Activated CD8-positive, alpha-beta memory T cell treated with anti-CD3 and anti-CD28 coated beads, Interleukin-2, amount 50 U/mL, for 1 hour (primary cell): ENCODE data around the gene COL9A2.

Experiments used
- DNase-seq: peaks from one replicate; pipeline ENCODE4 v3.0.0-alpha.2; 2020; ENCODE audit errors: extremely low read depth

COL9A2 gene

GRCh38 chr1:40303051-40303771, 13.9 kb downstream of the COL9A2 start:
- no peak for DNase-seq

DNA sequence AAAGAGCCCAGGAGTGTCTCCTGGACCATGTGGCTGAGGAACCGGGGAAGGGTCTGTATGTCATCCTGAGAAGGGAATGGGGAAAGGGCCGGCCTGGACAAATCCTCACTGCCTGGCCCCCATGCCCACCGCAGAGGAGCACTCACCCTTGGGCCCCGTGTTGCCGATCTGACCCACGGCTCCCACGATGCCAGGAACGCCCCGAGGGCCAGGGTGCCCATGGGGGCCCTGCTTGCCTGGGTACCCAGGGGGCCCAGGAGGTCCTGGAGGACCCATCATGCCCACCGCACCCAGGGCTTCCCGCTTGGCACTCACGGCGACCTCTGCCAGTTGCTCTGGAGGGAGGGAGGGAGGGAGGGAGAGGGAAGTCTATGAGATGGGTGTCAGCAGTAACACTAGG, 14.6 kb downstream of the COL9A2 start:
- no peak for DNase-seq

DNA sequence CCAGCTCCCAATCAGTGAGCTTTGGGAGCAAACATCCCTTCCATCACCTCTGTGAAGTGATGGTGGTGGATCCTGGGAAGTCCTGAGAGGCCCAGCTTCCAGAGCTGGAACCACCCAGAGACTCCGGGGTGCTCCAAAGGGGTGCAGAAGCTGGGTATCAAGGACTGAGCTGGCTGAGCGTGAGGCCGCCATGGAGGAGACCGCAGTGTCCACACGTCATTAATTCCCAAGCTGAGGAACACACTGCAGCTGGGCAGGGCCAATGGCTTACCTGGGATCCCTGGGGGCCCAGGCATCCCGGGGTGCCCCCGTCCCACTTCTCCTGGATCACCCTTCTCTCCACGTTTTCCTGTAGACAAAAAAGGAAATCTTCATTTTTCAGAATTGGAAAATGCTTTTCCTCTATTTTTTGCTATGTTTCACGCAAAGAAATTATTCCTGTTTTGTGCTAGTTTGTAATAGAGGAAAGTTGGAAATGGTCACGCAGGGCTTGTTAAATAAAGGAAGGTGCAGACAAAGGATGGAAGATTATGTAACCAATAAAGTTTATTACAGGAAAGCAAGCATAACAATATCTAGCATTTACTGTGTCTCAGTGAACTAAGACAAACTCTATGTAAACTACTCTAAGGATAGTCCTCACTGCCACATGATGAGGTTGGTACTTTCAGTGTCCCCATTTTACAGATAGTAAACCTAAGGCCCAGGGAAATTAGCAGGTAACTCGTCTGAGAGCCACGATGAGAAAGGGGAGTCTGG, 15.4 kb downstream of the COL9A2 start:
- DNase-seq: no peak

GRCh38 chr1:40301066-40301465, 16.0 kb downstream of the COL9A2 start:
- DNase-seq: no peak

DNA sequence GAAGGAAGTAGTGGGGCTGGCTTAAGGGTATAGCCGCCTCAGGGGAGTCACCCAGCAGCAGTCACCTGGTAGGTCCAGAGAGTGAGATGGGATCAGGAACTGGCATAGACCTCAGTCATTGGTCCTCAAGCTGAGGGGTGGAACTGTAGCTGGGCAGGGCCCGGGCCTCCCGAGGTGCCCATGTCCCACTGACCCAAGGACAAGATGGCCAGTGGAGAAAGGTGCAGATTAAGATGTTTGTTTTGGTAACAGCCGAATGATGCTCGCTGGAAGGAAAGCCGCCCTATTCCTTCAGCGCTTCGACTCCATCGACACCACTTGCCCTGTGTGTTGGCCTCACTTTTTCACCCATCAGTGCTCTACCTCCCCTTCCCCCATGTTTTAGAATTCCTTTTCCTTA, 16.4 kb downstream of the COL9A2 start:
- no peak for DNase-seq

- no peak for DNase-seq
Measured at GRCh38 chr1:40300249-40300567, 16.9 kb downstream of the COL9A2 start.

DNA sequence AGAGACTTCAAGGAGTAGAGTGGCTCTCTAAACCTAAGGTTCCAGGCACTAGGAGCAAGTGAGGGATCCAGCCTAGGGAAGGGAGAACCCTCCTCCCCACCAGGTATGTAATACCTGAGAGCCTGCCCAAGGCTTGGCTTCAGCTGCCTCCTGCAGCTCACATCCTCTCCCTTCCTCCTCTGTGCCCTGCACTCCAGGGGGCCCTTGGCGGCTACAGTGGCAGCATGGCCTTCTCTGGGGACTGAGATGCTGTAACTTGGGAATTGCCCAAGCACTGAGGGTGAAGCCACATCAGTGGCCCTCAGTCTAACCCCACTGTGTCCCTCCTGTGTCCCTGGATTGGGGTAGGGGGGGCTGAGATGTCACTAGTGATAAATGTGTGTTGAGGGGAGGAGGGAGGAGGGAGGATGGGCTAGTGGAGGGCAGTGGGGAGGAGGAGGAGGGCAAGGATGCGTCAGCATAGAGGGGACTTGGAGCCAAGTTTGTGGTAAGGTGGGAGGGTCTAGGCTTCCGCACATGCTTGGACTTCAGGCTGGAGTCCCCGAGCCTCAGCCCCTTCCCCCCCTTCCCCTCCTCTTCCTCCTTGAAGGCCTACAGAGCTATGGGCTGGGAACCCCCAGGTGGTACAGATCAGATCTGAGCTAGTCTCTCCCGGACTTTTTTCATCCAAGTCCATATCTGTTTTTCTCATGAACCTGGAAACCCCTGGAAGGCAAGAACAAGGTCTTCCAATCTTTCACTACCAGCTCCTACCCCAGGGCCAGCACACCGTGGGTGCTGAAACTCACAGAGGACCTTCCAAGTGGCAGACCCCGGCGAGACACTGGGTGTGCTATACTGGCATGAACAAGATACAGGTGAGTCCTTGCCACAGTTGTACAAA, 17.5 kb downstream of the COL9A2 start:
- DNase-seq: no peak

DNA sequence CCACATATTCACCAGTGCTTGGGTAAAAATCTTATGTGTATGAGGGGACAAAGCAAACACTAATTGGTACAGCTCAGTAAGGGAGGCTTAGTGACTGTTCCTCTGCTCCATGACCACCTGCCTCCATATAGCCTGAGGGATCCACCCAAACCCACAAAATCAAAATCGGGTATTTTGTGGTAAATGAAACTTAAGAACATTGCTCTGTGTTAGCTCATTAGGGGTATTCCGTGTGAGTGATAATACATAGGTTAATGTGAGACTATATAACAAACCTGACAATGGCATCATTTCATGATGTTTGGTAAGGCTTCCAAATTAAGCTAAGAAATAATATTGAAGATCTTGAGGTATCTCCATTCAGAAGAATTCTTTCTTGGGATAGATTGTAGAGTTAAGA, 25.8 kb downstream of the COL9A2 start:
- DNase-seq: no peak

DNA sequence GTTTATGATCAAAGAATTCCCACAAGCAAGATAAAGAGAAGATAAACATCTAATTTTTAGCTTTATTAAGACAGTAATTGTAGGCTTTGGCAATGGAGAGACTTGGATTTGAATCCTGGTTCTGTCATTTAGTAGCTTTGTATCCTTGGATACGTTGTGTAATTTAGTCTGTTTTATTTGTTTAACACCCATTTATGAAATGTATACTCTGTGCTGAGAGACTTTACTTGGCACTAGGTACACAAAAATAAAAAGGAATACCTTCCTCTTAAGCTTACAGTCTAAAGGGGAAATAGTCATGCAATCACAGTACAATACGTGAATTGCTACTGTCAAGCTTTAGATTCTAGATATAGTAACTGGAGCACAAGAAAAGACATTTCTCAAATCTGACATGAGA, 35.2 kb downstream of the COL9A2 start:
- no peak for DNase-seq

GRCh38 chr1:40276122-40276521, 41.0 kb downstream of the COL9A2 start:
- no peak for DNase-seq

GRCh38 chr1:40274331-40274730, 42.8 kb downstream of the COL9A2 start:
- DNase-seq: no peak

GRCh38 chr1:40273547-40274166, 43.4 kb downstream of the COL9A2 start:
- no peak for DNase-seq

GRCh38 chr1:40272653-40273213, 44.4 kb downstream of the COL9A2 start:
- DNase-seq: no peak

DNA sequence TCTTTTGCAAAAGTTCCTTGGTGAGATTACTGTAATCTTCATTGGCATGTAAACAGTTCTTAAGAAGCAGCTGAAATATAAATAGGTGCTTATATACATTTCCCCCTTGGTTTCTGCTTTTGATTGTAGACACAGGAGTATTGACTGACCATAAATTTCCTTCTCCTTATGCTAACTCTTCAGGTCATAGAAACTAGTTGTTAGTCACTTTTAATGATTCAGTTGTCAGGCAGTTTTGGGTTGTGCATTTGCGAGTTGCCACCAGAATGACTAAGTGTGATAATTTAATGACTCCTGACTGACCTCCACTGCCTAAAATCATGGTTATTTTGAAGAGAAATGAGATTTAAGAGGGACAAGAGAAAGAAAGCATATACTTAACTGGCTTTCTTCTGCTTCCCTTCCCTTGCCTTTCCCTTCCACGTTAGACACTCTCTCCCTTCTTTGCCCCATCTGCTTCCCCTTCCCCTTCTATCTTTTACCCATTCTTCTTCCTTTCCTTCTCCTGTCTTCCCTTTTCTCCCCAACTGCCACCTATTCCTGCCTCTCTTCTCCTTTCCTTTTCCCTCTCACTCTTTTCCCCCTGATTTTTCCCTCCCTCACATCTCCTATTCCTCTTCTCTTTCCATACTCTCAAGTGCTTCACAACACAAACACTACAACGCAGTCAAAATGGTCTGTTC, 46.8 kb downstream of the COL9A2 start:
- DNase-seq: no peak

DNA sequence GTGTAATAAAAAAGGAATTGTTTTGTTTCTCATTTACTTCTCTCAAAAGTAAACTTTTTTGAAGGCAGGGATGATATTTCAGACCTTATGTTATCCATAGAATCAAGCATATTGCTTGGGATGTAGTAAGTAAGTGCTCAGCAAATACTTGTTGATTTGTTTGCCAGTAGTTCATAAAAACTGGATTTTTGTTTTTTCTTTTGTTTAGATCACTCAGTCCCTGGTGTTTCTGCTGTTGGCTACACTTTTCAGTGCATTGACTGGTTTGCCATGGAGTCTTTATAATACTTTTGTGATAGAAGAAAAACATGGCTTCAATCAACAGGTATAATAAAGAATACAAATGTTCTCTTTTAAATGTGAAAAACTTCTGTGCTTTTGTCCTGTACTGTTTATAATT, 48.9 kb downstream of the COL9A2 start:
- no peak for DNase-seq

GRCh38 chr1:40267767-40268187, 49.3 kb downstream of the COL9A2 start:
- DNase-seq: no peak

DNA sequence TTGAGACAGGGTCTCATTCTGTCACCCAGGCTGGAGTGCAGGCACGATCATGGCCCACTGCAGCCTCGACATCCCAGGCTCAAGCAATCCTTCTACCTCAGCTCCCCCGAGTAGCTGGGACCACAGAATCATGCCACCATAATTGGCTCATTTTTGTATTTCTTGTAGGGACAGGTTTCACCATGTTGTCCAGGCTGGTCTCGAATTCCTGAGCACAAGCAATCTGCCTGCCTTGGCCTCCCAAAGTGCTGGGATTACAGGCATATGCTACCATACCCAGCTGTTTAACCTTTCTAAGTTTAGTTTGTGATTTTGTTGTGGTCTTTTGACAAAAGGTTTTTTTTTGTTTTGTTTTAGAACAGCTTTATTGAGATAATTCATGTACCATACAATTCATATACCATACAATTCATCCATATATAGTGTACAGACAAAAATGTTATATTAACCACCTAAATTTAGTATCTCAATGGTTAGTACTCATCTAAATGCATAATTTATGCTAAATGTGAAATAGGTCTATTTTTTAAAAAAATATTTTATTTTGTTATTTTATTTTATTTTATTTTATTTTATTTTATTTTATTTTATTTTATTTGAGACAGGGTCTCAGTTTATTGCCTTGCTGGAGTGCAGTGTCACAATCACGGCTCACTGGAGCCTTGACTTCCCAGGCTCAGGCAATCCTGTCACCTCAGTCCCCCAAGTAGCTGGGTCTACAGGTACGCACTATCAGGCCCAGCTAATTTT, 50.1 kb downstream of the COL9A2 start:
- DNase-seq: no peak

DNA sequence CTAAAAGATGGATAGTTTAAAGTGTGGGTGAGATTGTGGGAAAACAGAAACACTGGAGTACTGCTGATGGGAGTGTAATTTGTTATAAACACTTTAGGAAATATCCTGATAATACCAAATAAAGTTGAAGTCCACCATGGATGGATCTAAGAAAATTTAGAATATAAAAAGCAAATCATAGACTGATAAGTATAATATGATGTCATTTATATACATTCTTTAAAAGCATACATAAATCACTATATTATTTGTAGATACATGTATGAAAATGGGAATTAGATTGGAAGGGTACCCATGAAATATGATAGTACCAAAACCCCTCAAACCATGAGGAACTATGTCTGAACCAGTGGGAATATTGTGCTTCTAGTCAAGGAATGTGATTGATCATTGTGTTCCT, 51.2 kb downstream of the COL9A2 start:
- no peak for DNase-seq

GRCh38 chr1:40265298-40265697, 51.8 kb downstream of the COL9A2 start:
- DNase-seq: no peak

GRCh38 chr1:40264354-40264781, 52.7 kb downstream of the COL9A2 start:
- no peak for DNase-seq

- DNase-seq: no peak
Measured at GRCh38 chr1:40258445-40258769, 58.7 kb downstream of the COL9A2 start.
